HEK293 (cell line): ENCODE data around the gene CXCL12.

Experiments used
- CTCF ChIA-PET: fragments of 350-600 bp; formaldehyde crosslinking; extraction: SDS; loops from one replicate; lab custom pipeline; 2021; ENCODE audit warnings: antibody characterized with exemption; lab: Yijun Ruan, JAX
- POLR2A ChIA-PET: fragments of 300-600 bp; formaldehyde crosslinking; extraction: SDS; loops from one replicate; lab custom pipeline; 2020; ENCODE audit warnings: antibody characterized with exemption, inconsistent platforms; lab: Yijun Ruan, JAX
- H3K27ac ChIP-seq: fragments of 200-500 bp; sonication (Bioruptor generic); 2 replicates; pipeline ENCODE4 v1.5.1; 2014; ENCODE audit warnings: low read depth, low read length, control low read depth, inconsistent platforms; ENCODE audit errors: extremely low read depth
- H3K36me3 ChIP-seq, 2 experiments: fragments of 200-500 bp in 1 of 2; sonication (Bioruptor generic) in 1 of 2; 1 replicate in 1 of 2; 2 replicates in 1 of 2; pipeline ENCODE4 v1.5.1; 2014 to 2017; ENCODE audit warnings: inconsistent platforms in 2 of 2, low read length in 2 of 2; ENCODE audit not compliant: control insufficient read depth in 2 of 2, insufficient read depth in 1 of 2
- H3K4me1 ChIP-seq: fragments of 200-500 bp; sonication (Bioruptor generic); 2 replicates; pipeline ENCODE4 v1.5.1; 2014; ENCODE audit warnings: mild to moderate bottlenecking, low read length, inconsistent platforms; ENCODE audit not compliant: control insufficient read depth, insufficient read depth
- H3K4me3 ChIP-seq: 2 replicates; pipeline ENCODE4 v1.5.1; 2011; ENCODE audit warnings: low read depth, mild to moderate bottlenecking, control low read depth, low read length, moderate library complexity
- H3K9me3 ChIP-seq: fragments of 200-500 bp; sonication (Bioruptor generic); 2 replicates; pipeline ENCODE4 v1.5.1; 2014; ENCODE audit warnings: low read depth, low read length, inconsistent platforms; ENCODE audit not compliant: control insufficient read depth, insufficient read depth
- BCL11B ChIP-seq: fragments of 450-650 bp; formaldehyde crosslinking; IDR thresholded peaks from 2 replicates; pipeline ENCODE4 v1.5.1; 2016; ENCODE audit warnings: low read depth, missing biosample characterization, missing genetic modification characterization
- EGR2 ChIP-seq: fragments of 450-650 bp; formaldehyde crosslinking; IDR thresholded peaks from 2 replicates; pipeline ENCODE4 v1.5.1; 2016; ENCODE audit warnings: low read depth, missing biosample characterization, missing genetic modification characterization
- PRDM1 ChIP-seq: fragments of 450-650 bp; formaldehyde crosslinking; IDR thresholded peaks from 2 replicates; pipeline ENCODE4; 2016; ENCODE audit warnings: missing biosample characterization, missing genetic modification characterization
- RBAK ChIP-seq: fragments of 450-650 bp; formaldehyde crosslinking; IDR thresholded peaks from 2 replicates; pipeline ENCODE4 v1.5.1; 2016; ENCODE audit warnings: missing biosample characterization, missing genetic modification characterization
- SP2 ChIP-seq: fragments of 450-650 bp; formaldehyde crosslinking; IDR thresholded peaks from 2 replicates; pipeline ENCODE4 v1.5.1; 2016; ENCODE audit warnings: missing biosample characterization, missing genetic modification characterization
- SP3 ChIP-seq: fragments of 450-650 bp; formaldehyde crosslinking; IDR thresholded peaks from 2 replicates; pipeline ENCODE4 v1.5.1; 2016; ENCODE audit warnings: missing biosample characterization, missing genetic modification characterization
- ZFHX2 ChIP-seq: fragments of 450-650 bp; formaldehyde crosslinking; conservative IDR thresholded peaks from 2 replicates; pipeline ENCODE4 v1.5.1; 2016; ENCODE audit warnings: missing biosample characterization, missing genetic modification characterization
- ZNF157 ChIP-seq: fragments of 450-650 bp; formaldehyde crosslinking; IDR thresholded peaks from 2 replicates; pipeline ENCODE4 v1.5.1; 2016; ENCODE audit warnings: missing biosample characterization, missing genetic modification characterization
- ZNF184 ChIP-seq: fragments of 450-650 bp; IDR thresholded peaks from 2 replicates; pipeline ENCODE4 v1.5.1; 2018; ENCODE audit warnings: missing biosample characterization, mild to moderate bottlenecking, missing genetic modification characterization
- ZNF311 ChIP-seq: fragments of 450-650 bp; formaldehyde crosslinking; IDR thresholded peaks from 2 replicates; pipeline ENCODE4 v1.5.1; 2017; ENCODE audit warnings: missing biosample characterization, missing genetic modification characterization, borderline replicate concordance
- ZNF341 ChIP-seq: fragments of 450-650 bp; formaldehyde crosslinking; IDR thresholded peaks from 2 replicates; pipeline ENCODE4; 2016; ENCODE audit warnings: low read depth, missing biosample characterization, missing genetic modification characterization
- ZNF416 ChIP-seq: fragments of 450-650 bp; formaldehyde crosslinking; IDR thresholded peaks from 2 replicates; pipeline ENCODE4 v1.5.1; 2016; ENCODE audit warnings: missing biosample characterization, missing genetic modification characterization
- ZNF473 ChIP-seq: fragments of 450-650 bp; formaldehyde crosslinking; IDR thresholded peaks from 2 replicates; pipeline ENCODE4 v1.5.1; 2017; ENCODE audit warnings: missing biosample characterization, missing genetic modification characterization
- ZNF621 ChIP-seq: fragments of 450-650 bp; formaldehyde crosslinking; IDR thresholded peaks from 2 replicates; pipeline ENCODE4 v1.5.1; 2017; ENCODE audit warnings: missing biosample characterization, missing genetic modification characterization
- ZNF623 ChIP-seq: fragments of 450-650 bp; formaldehyde crosslinking; IDR thresholded peaks from 2 replicates; pipeline ENCODE4 v1.5.1; 2016; ENCODE audit warnings: missing biosample characterization, missing genetic modification characterization
- ZNF654 ChIP-seq: fragments of 450-650 bp; formaldehyde crosslinking; IDR thresholded peaks from 2 replicates; pipeline ENCODE4 v1.5.1; 2016; ENCODE audit warnings: low read depth, missing biosample characterization, missing genetic modification characterization
- ZNF701 ChIP-seq: fragments of 450-650 bp; formaldehyde crosslinking; IDR thresholded peaks from 2 replicates; pipeline ENCODE4 v1.5.1; 2016; ENCODE audit warnings: missing biosample characterization, missing genetic modification characterization
- ZSCAN30 ChIP-seq: fragments of 450-650 bp; IDR thresholded peaks from 2 replicates; pipeline ENCODE4 v1.5.1; 2018; ENCODE audit warnings: missing biosample characterization, mild to moderate bottlenecking, missing genetic modification characterization, moderate library complexity
- TF ChIP-seq, protein P1 (sequence below): fragments of 450-650 bp; formaldehyde crosslinking; IDR thresholded peaks from 2 replicates; pipeline ENCODE4 v1.5.1; 2017; ENCODE audit warnings: missing biosample characterization, missing genetic modification characterization

CXCL12 gene

DNA sequence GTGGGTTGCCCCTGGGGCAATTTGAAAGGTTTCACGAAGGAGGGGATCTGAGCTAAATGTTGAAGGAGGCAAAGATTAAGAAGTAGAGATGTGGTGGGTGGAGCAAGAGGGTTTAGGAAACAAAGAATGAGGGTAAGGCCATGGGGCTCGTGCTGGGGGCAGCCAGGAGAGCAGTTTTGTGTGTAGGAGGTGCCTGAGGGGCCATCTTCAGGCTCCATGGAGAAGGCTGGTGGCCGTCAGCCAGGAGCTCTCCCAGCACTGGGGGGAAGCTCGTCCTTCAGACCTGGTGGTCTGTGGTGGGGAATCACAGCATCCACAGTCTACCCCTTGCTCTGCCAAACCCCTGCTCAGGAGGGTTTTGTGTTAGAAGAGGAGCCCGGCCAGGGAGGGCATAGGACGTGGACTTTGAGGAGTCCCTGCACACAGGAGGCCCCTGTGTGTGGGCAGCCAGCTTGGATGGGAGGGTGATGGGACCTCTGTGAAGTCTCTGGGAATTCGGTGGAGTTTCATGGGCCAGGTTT is 11.8 kb upstream of the CXCL12 start:
- H3K4me1 ChIP-seq = peaks cover 7% of the 10 kb centered on the region
- no peaks in the 10 kb centered on the region for H3K9me3 ChIP-seq
- H3K4me3 ChIP-seq = no peak overlapping the region
- no peak overlapping the region for H3K27ac ChIP-seq
- CTCF ChIA-PET = interaction anchor here (1.3 kb wide), 1 partner anchor 10 kb away, joined by 4 read pairs; no protein-coding TSS in a partner anchor
- POLR2A ChIA-PET = no interaction called here
- TF ChIP-seq ZFHX2 (tag by site-specific recombination) = peak; percentile 77
- TF ChIP-seq EGR2 (tag by site-specific recombination) = peak; percentile 59; the same call in 1 of the 2 replicates
- no peak for TF ChIP-seq ZNF701 (tag by site-specific recombination)
- H3K36me3 ChIP-seq = no peaks in the 10 kb centered on the region

DNA sequence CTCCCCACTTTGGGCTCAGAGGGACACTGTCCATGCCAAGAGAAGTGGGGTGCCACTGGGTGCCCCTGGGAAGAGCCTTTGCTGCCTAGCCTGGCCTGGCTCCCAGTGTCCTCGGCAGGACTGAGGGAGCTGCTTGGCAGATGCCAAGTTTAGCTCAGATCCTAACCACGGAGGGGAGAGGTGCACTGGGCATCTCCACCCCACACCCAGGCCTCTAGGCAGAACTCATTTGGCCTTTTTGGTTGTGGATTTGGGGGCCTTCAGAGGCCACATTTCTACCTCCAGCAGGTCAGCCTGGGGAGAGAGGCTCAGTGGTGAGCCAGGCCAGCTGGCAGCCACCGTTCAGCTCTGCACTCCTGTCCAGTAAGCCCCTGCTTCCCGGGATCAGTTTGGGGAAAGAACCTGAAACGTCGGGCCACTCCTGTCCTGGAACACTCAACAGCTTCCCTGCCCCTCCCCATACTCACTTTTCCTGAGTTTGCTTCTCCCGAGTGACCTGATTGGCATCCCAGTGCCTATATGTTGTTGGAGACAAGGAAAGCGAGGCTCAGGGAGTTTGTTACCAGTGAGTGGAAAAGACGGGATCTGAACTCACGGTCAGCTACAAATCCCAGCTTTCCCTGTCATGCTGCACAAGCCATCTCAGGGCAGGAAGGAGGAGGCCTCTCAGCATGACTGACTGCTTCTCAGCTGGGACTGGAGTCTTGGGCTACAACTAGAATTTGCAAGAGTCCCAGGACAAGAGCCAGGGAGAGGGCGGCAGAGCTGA is 11.2 kb upstream of the CXCL12 start:
- Histone ChIP-seq H3K4me1 (peaks cover 7% of the 10 kb centered on the region), H3K9me3 (no peaks in the 10 kb centered on the region), H3K36me3 (no peaks in the 10 kb centered on the region), H3K4me3 (no peak overlapping the region), H3K27ac (no peak overlapping the region)
- TF ChIP-seq ZNF341 (tag by site-specific recombination) (peak; percentile 40; the same call in 1 of the 2 replicates), SP2 (tag by site-specific recombination) (no peak)
- ChIA-PET POLR2A (no interaction called here), CTCF (interaction anchor here (1.3 kb wide), 1 partner anchor 9 kb away, joined by 4 read pairs; no protein-coding TSS in a partner anchor)

DNA sequence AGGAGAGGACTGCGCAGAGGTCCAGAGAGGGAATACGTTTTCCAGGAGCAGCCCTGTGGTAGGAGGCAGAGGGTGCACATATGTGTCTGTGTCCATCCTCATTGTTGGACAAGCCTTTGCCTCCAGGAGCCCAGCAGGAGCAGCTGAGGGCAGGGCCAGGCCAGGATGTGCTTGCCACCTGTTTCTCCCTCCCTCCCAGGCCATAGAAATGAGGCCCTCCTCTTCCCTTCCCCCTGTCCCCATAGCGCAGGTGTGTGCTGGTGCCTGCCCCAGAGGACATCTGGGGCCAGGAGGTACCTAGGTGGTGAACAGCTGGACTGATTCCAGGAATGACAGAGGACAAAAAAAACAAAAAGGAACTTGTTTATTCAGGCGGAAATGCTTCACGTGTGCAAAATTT is 10.5 kb upstream of the CXCL12 start:
- ChIA-PET POLR2A (no interaction called here), CTCF (no interaction called here)
- H3K27ac ChIP-seq = no peak overlapping the region

DNA sequence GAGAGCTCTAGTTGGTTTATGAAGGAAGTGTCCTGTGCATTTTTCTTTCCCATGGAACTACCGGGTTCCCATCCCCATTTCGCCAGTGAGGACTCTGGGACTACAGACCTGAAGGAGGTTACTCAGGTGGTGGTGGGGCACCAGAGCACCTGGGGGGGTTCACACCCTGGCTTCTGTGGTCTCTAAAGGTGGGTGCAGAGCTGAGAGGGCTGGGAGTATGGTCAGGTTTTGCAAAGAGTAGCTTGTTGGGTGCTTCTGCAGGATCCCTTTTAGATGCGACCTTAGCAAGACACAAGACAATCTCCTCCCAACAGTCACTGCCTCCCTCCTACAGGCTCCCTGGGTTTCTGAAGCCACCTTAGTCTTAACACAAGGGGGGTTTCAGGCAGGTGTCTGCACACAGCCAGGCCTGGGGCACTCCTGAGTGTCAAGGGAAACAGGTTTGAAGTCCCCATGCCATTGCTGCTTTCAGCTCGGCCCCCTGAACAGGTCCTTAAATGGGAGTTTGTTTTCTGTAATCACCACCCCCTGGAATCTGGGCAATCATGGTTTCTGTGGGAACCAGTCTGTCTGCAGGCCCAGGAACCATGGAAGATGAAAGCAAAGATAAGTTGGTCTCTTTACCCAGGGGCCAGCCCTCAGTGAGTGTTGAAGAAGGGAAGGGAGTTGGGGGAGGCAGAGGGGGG is 9.9 kb upstream of the CXCL12 start:
- ChIA-PET POLR2A (no interaction called here), CTCF (interaction anchor here (0.6 to 0.7 kb wide), 2 partner anchors 360 to 1113 kb away, joined by 4 read pairs; no protein-coding TSS in a partner anchor)
- Histone ChIP-seq H3K4me3 (no peak overlapping the region), H3K9me3 (no peaks in the 10 kb centered on the region), H3K27ac (no peak overlapping the region), H3K36me3 (no peaks in the 10 kb centered on the region), H3K4me1 (peaks cover 7% of the 10 kb centered on the region)
- TF ChIP-seq ZSCAN30 (tag by site-specific recombination) (no peak), ZNF157 (tag by site-specific recombination) (no peak), RBAK (tag by site-specific recombination) (no peak), ZNF416 (tag by site-specific recombination) (no peak), ZNF621 (no peak), SP3 (no peak), ZNF184 (tag by site-specific recombination) (no peak)
- TF ChIP-seq, protein P1, sequence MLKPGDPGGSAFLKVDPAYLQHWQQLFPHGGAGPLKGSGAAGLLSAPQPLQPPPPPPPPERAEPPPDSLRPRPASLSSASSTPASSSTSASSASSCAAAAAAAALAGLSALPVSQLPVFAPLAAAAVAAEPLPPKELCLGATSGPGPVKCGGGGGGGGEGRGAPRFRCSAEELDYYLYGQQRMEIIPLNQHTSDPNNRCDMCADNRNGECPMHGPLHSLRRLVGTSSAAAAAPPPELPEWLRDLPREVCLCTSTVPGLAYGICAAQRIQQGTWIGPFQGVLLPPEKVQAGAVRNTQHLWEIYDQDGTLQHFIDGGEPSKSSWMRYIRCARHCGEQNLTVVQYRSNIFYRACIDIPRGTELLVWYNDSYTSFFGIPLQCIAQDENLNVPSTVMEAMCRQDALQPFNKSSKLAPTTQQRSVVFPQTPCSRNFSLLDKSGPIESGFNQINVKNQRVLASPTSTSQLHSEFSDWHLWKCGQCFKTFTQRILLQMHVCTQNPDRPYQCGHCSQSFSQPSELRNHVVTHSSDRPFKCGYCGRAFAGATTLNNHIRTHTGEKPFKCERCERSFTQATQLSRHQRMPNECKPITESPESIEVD (tag by site-specific recombination) = no peak

More for the DNA sequence above, 10.5 kb upstream of the CXCL12 start:
- no peaks in the 10 kb centered on the region for H3K9me3 ChIP-seq
- TF ChIP-seq ZNF621 (no peak), PRDM1 (tag by site-specific recombination) (no peak), ZNF473 (tag by site-specific recombination) (no peak), ZNF654 (tag by site-specific recombination) (no peak), BCL11B (no peak), ZNF623 (tag by site-specific recombination) (no peak), ZNF311 (no peak)
- no peaks in the 10 kb centered on the region for H3K36me3 ChIP-seq
- peaks cover 7% of the 10 kb centered on the region for H3K4me1 ChIP-seq
- H3K4me3 ChIP-seq = no peak overlapping the region
